H1 (cell line): ENCODE results near the gene PTCSC3. TPM values are rescaled to one million over a fixed set of nuclear protein-coding genes. Genes with fewer than 3 reads are reported as not detected.

Source experiments
- CTCF ChIA-PET: fragments of 300-600 bp; sonication (Branson Sonifier 250); formaldehyde crosslinking; loops from one replicate; lab custom pipeline; 2021; ENCODE audit not compliant: partially characterized antibody; lab: Charles Lee
- POLR2A ChIA-PET: fragments of 300-600 bp; sonication (Branson Sonifier 250); formaldehyde crosslinking; loops from one replicate; lab custom pipeline; 2021; ENCODE audit warnings: inconsistent platforms; ENCODE audit not compliant: partially characterized antibody; lab: Charles Lee
- DNase-seq, 2 experiments: peaks; one replicate each; pipeline versions ENCODE4 v3.0.0 to v3.0.0-alpha.2; 2010 to 2022; ENCODE audit warnings: low spot score in 2 of 2, low read depth in 1 of 2, mixed read lengths in 1 of 2
- FAIRE-seq: peaks from 2 replicates; lab custom pipeline; 2011; peaks lifted over from hg19 to GRCh38; lab: Jason Lieb, UNC
- H2AFZ ChIP-seq: 2 replicates; pipeline ENCODE4 v1.8.1; 2012; ENCODE audit warnings: low read length, inconsistent platforms
- H2AK5ac ChIP-seq: 2 replicates; pipeline ENCODE4 v1.6.1; 2013; ENCODE audit warnings: low read depth, low read length
- H2BK120ac ChIP-seq: replicated peaks from 2 replicates; pipeline ENCODE3; 2013; ENCODE audit warnings: low read depth, low read length, inconsistent platforms
- H2BK12ac ChIP-seq: 2 replicates; pipeline ENCODE4 v1.6.1; 2013; ENCODE audit warnings: low read depth, low read length
- H2BK15ac ChIP-seq: 2 replicates; pipeline ENCODE4 v1.6.1; 2013; ENCODE audit warnings: low read length
- H2BK20ac ChIP-seq: 2 replicates; pipeline ENCODE4 v1.6.1; 2013; ENCODE audit warnings: low read length
- H2BK5ac ChIP-seq: 2 replicates; pipeline ENCODE4 v1.6.1; 2013; ENCODE audit warnings: low read depth, low read length
- H3K14ac ChIP-seq: 2 replicates; pipeline ENCODE4 v1.6.1; 2013; ENCODE audit warnings: inconsistent platforms; ENCODE audit not compliant: insufficient read length
- H3K18ac ChIP-seq: 2 replicates; pipeline ENCODE4 v1.6.1; 2013; ENCODE audit warnings: low read length; ENCODE audit errors: extremely low read depth
- H3K23ac ChIP-seq: 2 replicates; pipeline ENCODE4 v1.6.1; 2013; ENCODE audit warnings: inconsistent platforms; ENCODE audit not compliant: insufficient read length
- H3K23me2 ChIP-seq: 2 replicates; pipeline ENCODE4 v1.6.1; 2013; ENCODE audit warnings: low read depth, low read length
- H3K27ac ChIP-seq: 2 replicates; pipeline ENCODE4 v1.6.1; 2011; ENCODE audit warnings: low read depth, low read length, inconsistent platforms
- H3K27me3 ChIP-seq, 4 experiments: replicated peaks in 1 of 4; 1 replicate in 1 of 4; 2 replicates in 3 of 4; pipeline versions ENCODE4 v1.6.1 to v1.8.1; 2011 to 2013; ENCODE audit warnings: low read length in 3 of 4, mild to moderate bottlenecking in 3 of 4, inconsistent platforms in 2 of 4, mixed read lengths in 2 of 4, moderate library complexity in 1 of 4; ENCODE audit not compliant: control insufficient read depth in 3 of 4, insufficient read depth in 3 of 4; ENCODE audit errors: extremely low read depth in 1 of 4
- H3K36me3 ChIP-seq, 4 experiments: 2 replicates each; pipeline versions ENCODE4 v1.6.1 to v1.8.1; 2011 to 2013; ENCODE audit warnings: mild to moderate bottlenecking in 4 of 4, low read length in 3 of 4, moderate library complexity in 2 of 4, control low read depth in 1 of 4, inconsistent platforms in 1 of 4; ENCODE audit not compliant: insufficient read depth in 4 of 4, control insufficient read depth in 2 of 4
- H3K4ac ChIP-seq: replicated peaks from 2 replicates; pipeline ENCODE3; 2013; ENCODE audit warnings: low read length, low read depth, mixed read lengths, inconsistent platforms; ENCODE audit not compliant: insufficient read length
- H3K4me1 ChIP-seq, 4 experiments: replicated peaks in 1 of 4; 1 replicate in 1 of 4; 2 replicates in 3 of 4; pipeline versions ENCODE4 v1.6.1 to v1.8.1; 2011 to 2013; ENCODE audit warnings: low read length in 3 of 4, inconsistent platforms in 2 of 4, mixed read lengths in 1 of 4; ENCODE audit not compliant: insufficient read depth in 4 of 4, control insufficient read depth in 3 of 4
- H3K4me2 ChIP-seq, 2 experiments: 2 replicates each; pipeline versions ENCODE4 v1.6.1 to v1.8.1; 2011 to 2013; ENCODE audit warnings: low read depth in 2 of 2, low read length in 2 of 2, control low read depth in 1 of 2, inconsistent platforms in 1 of 2, mild to moderate bottlenecking in 1 of 2; ENCODE audit not compliant: insufficient read depth in 1 of 2
- H3K4me3 ChIP-seq, 4 experiments: fragments of 200-600, 300-600 bp in 1 of 4; sonication (generic), shearing (Covaris generic), sonication (Bioruptor Twin) in 1 of 4; 2 replicates each; pipeline versions ENCODE4 v1.5.1 to v1.8.1; 2011 to 2016; ENCODE audit warnings: low read length in 4 of 4, low read depth in 3 of 4, control low read depth in 2 of 4, inconsistent platforms in 2 of 4, mild to moderate bottlenecking in 2 of 4, mixed read lengths in 1 of 4, moderate library complexity in 1 of 4; ENCODE audit not compliant: insufficient read depth in 2 of 4; ENCODE audit errors: extremely low read depth in 1 of 4
- H3K56ac ChIP-seq: replicated peaks from 2 replicates; pipeline ENCODE3; 2013; ENCODE audit warnings: low read depth, mild to moderate bottlenecking, mixed read lengths, low read length, inconsistent platforms; ENCODE audit not compliant: insufficient read length
- H3K79me1 ChIP-seq: 2 replicates; pipeline ENCODE4 v1.6.1; 2013; ENCODE audit warnings: low read depth, low read length, control low read depth
- H3K79me2 ChIP-seq, 2 experiments: 2 replicates each; pipeline versions ENCODE4 v1.6.1 to v1.8.1; 2012 to 2013; ENCODE audit warnings: low read length in 2 of 2, mild to moderate bottlenecking in 2 of 2, inconsistent platforms in 1 of 2; ENCODE audit not compliant: insufficient read depth in 2 of 2, control insufficient read depth in 1 of 2
- H3K9ac ChIP-seq, 4 experiments: replicated peaks in 1 of 4; 1 replicate in 1 of 4; 2 replicates in 3 of 4; pipeline versions ENCODE4 v1.6.1 to v1.8.1; 2011 to 2013; ENCODE audit warnings: low read depth in 3 of 4, low read length in 3 of 4, control low read depth in 2 of 4, mild to moderate bottlenecking in 2 of 4, moderate library complexity in 2 of 4, inconsistent platforms in 1 of 4; ENCODE audit errors: extremely low read depth in 1 of 4
- H3K9me3 ChIP-seq, 2 experiments: 2 replicates each; pipeline versions ENCODE4 v1.6.1 to v1.8.1; 2012 to 2013; ENCODE audit warnings: mild to moderate bottlenecking in 2 of 2, moderate library complexity in 2 of 2, control low read depth in 1 of 2, inconsistent platforms in 1 of 2, low read depth in 1 of 2, low read length in 1 of 2, mixed read lengths in 1 of 2; ENCODE audit not compliant: insufficient read depth in 2 of 2
- H4K20me1 ChIP-seq, 2 experiments: replicated peaks in 1 of 2; 2 replicates each; pipeline versions ENCODE3 to v1.8.1; 2011 to 2013; ENCODE audit warnings: inconsistent platforms in 2 of 2, low read length in 2 of 2, mild to moderate bottlenecking in 1 of 2; ENCODE audit not compliant: insufficient read depth in 2 of 2, control insufficient read depth in 1 of 2
- H4K5ac ChIP-seq: 2 replicates; pipeline ENCODE4 v1.6.1; 2013; ENCODE audit warnings: low read length, low read depth, mixed read lengths, inconsistent platforms; ENCODE audit not compliant: insufficient read length
- H4K8ac ChIP-seq: 2 replicates; pipeline ENCODE4 v1.8.0; 2013; ENCODE audit warnings: mild to moderate bottlenecking, moderate library complexity, low read length, inconsistent platforms; ENCODE audit not compliant: insufficient read depth; ENCODE audit errors: extremely low read depth
- H4K91ac ChIP-seq: replicated peaks from 2 replicates; pipeline ENCODE3; 2013; ENCODE audit warnings: low read length, mixed read lengths, inconsistent platforms; ENCODE audit not compliant: insufficient read length
- CHD1 ChIP-seq: IDR thresholded peaks from 2 replicates; pipeline ENCODE4 v1.6.1; 2012; ENCODE audit warnings: low read depth, low read length, improper control_type of control experiment
- WGBS, 2 experiments: shearing (Covaris generic) in 1 of 2; methylation state at CpG; one replicate each; pipeline versions ENCODE4 v1.1.6 to v1.1.7; 2013 to 2015; ENCODE audit warnings: low lambda C conversion rate in 2 of 2, mixed read lengths in 2 of 2, inconsistent platforms in 1 of 2, low coverage in 1 of 2, missing lambda C conversion rate in 1 of 2; ENCODE audit not compliant: insufficient replicate concordance in 2 of 2, insufficient coverage in 1 of 2, insufficient read length in 1 of 2; ENCODE audit errors: extremely low coverage in 1 of 2, missing lambda C conversion rate in 1 of 2; 5-methylcytosine and 5-hydroxymethylcytosine counted together
- polyA plus RNA-seq, 7 experiments: library from polyadenylated mRNA; depleted of rRNA in 3 of 7; stranded (reverse) in 5 of 7; unstranded in 2 of 7; fragments of >200 nt in 5 of 7; fragments of 200-250 nt in 2 of 7; gene quantifications; 1 replicate in 5 of 7; 2 replicates in 1 of 7; 4 replicates in 1 of 7; pipeline versions ENCODE4 v1.2.1 to v1.2.3, GENCODE V29; 2011 to 2013; ENCODE audit warnings: missing spikeins in 2 of 7, mixed read lengths in 2 of 7
- total RNA-seq: library from RNA; stranded (reverse); fragmentation: NEBNext Ultra II Directional; extraction: Animal tissue kit (Norgen Biotek cat#: 25700); gene quantifications from 2 replicates; pipeline ENCODE4 v1.2.1, GENCODE V29; 2021

PTCSC3 gene
- total and polyA plus RNA-seq, 2 of the 8 experiments (the other 6 are each of a cell fraction or from before 2014, with no cell fraction given): not detected

- Histone ChIP-seq H3K4me2 (no peak overlapping the region), H4K20me1 (no peaks in the 10 kb centered on the region), H4K91ac (no peak overlapping the region), H3K4me3 (no peak overlapping the region), H3K18ac (no peak overlapping the region), H2AFZ (no peak overlapping the region), H4K5ac (no peak overlapping the region), H2AK5ac (no peak overlapping the region), H3K56ac (no peak overlapping the region), H3K27ac (no peak overlapping the region), H2BK20ac (no peak overlapping the region), H2BK15ac (no peak overlapping the region), H4K8ac (no peak overlapping the region), H3K79me2 (no peaks in the 10 kb centered on the region), H3K23ac (no peak overlapping the region), H2BK120ac (no peak overlapping the region), H3K23me2 (no peaks in the 10 kb centered on the region), H3K27me3 (no peaks in the 10 kb centered on the region), H3K14ac (no peak overlapping the region), H3K9ac (no peak overlapping the region), H3K36me3 (no peaks in the 10 kb centered on the region), H2BK5ac (no peak overlapping the region), H3K4ac (no peak overlapping the region), H3K79me1 (no peaks in the 10 kb centered on the region), H3K4me1 (no peaks in the 10 kb centered on the region; a peak in 2 of 7 replicates), H2BK12ac (no peak overlapping the region), H3K9me3 (no peaks in the 10 kb centered on the region)
- POLR2A ChIA-PET: no interaction called here
- FAIRE-seq (no peak), DNase-seq (no peak)
- WGBS, 2 experiments: 91% methylated on average over 2 of the region's 2 CpGs; no CpG with 5 or more reads in 1 of the 2 experiments
- CTCF ChIA-PET: interaction anchor here (1.6 kb wide), 1 partner anchor 45 kb away, joined by 3 read pairs; no protein-coding TSS in a partner anchor
- TF ChIP-seq CHD1: no peak
Measured at GRCh38 chr14:36208690-36209278, 32.3 kb upstream of the PTCSC3 start.
